ENCODE data around the gene SIAH1. TPM values are rescaled to one million over a fixed set of nuclear protein-coding genes. Genes with fewer than 3 reads are reported as not detected.

Gene SIAH1
- total RNA-seq, result 16.3 and 19.6 TPM in 2 replicates

DNA sequence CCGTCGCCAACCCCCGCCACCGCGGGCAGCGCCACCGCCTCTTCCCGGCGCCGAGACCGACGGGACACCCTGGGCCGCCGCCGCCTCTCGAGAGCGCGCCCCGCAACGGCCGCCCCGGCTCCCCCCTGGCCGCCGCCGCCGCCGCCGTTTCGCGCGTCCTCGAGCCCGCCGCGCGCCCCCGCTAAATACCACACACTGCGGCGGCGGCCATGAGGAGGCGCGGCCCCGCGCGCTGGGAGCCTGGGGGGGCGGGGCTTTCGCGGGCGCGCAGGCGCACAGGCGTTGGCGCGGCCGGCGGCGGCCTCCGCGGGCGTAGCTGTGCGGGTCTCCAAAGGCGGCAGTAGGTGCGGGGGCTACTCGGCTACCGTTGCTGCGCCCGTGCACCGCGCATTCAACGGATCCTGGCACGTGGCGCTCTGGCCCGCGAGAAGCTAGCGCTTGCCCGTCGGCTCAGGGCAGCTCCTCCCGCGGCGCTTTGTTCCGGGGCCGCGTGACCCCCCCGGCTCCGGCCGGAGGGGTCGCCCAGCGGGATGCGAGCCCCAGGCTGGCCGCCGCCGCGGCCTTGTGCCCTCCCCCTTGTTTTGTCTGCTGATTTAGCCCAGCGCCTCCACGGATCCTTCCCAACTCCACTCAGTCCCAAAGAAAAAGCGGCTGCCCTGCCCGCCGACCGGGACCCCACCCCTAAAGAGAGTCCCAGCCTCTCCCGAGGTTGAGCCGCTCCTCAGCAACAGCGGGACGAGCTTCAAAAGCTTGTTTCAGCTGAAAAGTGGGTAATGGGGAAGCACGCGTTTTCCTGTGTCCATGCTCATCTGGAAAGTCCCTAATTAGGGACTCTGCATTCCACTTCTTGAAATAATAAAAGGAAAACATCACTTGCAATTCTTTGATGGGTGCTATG is at the start of gene SIAH1:
SIAH1 (minus strand) TSS at position 161 of the 898 bp plus-strand sequence. CDS start 22,985 bp downstream, outside the sequence.

Other genes starting within 250 kb of the SIAH1 start
- not detected in 2 replicates for gene ABCC12, start 229.4 kb downstream of the SIAH1 start, total RNA-seq
- gene LONP2, start 141.1 kb downstream of the SIAH1 start, total RNA-seq, result 38.6 and 54.9 TPM in 2 replicates
- gene ABCC11, start 137.9 kb downstream of the SIAH1 start, total RNA-seq, result 0.29 TPM in 1 of 2 replicates, not detected in the other
- 7.5 and 12.2 TPM in 2 replicates for gene N4BP1, start 224.8 kb upstream of the SIAH1 start, total RNA-seq